ENCODE data around the gene GET3.

Gene GET3

GRCh38 chr19:12782424-12783290 lies 45.4 kb downstream of the GET3 start:
- DNase-seq = peak; percentile 63

GRCh38 chr19:12783291-12783848 lies 46.1 kb downstream of the GET3 start:
- DNase-seq = no peak

- DNase-seq = no peak
Observed at GRCh38 chr19:12783849-12784393, 46.6 kb downstream of the GET3 start.

- DNase-seq = no peak
Observed at GRCh38 chr19:12784394-12784870, 47.1 kb downstream of the GET3 start.

GRCh38 chr19:12784871-12785430 lies 47.7 kb downstream of the GET3 start:
- no peak for DNase-seq

- DNase-seq = no peak
Observed at GRCh38 chr19:12785431-12786031, 48.2 kb downstream of the GET3 start.

- DNase-seq = no peak
Observed at GRCh38 chr19:12786141-12786870, 49.0 kb downstream of the GET3 start.

GRCh38 chr19:12786952-12787351 lies 49.7 kb downstream of the GET3 start:
- DNase-seq = no peak

- no peak for DNase-seq
Observed at GRCh38 chr19:12787458-12787857, 50.2 kb downstream of the GET3 start.

- DNase-seq = no peak
Observed at GRCh38 chr19:12788042-12788681, 50.9 kb downstream of the GET3 start.

GRCh38 chr19:12788682-12789097 lies 51.4 kb downstream of the GET3 start:
- DNase-seq = no peak

GRCh38 chr19:12789098-12789903 lies 52.0 kb downstream of the GET3 start:
- DNase-seq = no peak

- peak; percentile 93 for DNase-seq
Observed at GRCh38 chr19:12789904-12790619, 52.8 kb downstream of the GET3 start.

GRCh38 chr19:12790628-12791344 lies 53.5 kb downstream of the GET3 start:
- no peak for DNase-seq

- DNase-seq = peak; percentile 92
Observed at GRCh38 chr19:12791345-12792050, 54.2 kb downstream of the GET3 start, which contains the start of gene JUNB. TSS of gene JUNB (plus strand) at chr19:12791486. CDS start at chr19:12791772, 286 bp downstream.

- DNase-seq = peak; percentile 71
Observed at GRCh38 chr19:12792051-12792852, 55.0 kb downstream of the GET3 start.

- DNase-seq = no peak
Observed at GRCh38 chr19:12792853-12793289, 55.6 kb downstream of the GET3 start.

Data from NCI-H1436 (cell line).